SK-N-SH (cell line): ENCODE results near the gene SCAPER. TPM values are rescaled to one million over a fixed set of nuclear protein-coding genes. Genes with fewer than 3 reads are reported as not detected.

Experiments
- CTCF ChIA-PET: fragments of 300-600, 350-600 bp; formaldehyde crosslinking; extraction: SDS; loops from one replicate; lab custom pipeline; 2021; lab: Yijun Ruan, JAX
- POLR2A ChIA-PET: fragments of 350-600 bp; sonication (Branson Sonifier 250); formaldehyde crosslinking; extraction: SDS; loops from one replicate; lab custom pipeline; 2020; ENCODE audit warnings: antibody characterized with exemption, inconsistent platforms; lab: Yijun Ruan, JAX
- DNase-seq: peaks from one replicate; pipeline ENCODE4 v3.0.0; 2012
- H2AFZ ChIP-seq: fragments of 200-600 bp; sonication (generic); 2 replicates; pipeline ENCODE4 v1.8.1; 2016; ENCODE audit warnings: antibody characterized with exemption, mild to moderate bottlenecking, low read depth
- H3F3A ChIP-seq: fragments of 200-600 bp; sonication (generic); replicated peaks from 2 replicates; pipeline ENCODE3; 2016; ENCODE audit warnings: antibody characterized with exemption, mild to moderate bottlenecking; ENCODE audit not compliant: insufficient read depth
- H3K27ac ChIP-seq, 2 experiments: fragments of 200-500 bp in 1 of 2; fragments of 200-600 bp in 1 of 2; sonication (Bioruptor generic) in 1 of 2; sonication (generic), shearing (Covaris generic) in 1 of 2; 2 replicates each; pipeline versions ENCODE4 v1.5.1 to v1.6.1; 2014 to 2016; ENCODE audit warnings: low read depth in 2 of 2, inconsistent platforms in 1 of 2, low read length in 1 of 2, mild to moderate bottlenecking in 1 of 2, mixed read lengths in 1 of 2
- H3K27me3 ChIP-seq: fragments of 200-600 bp; sonication (generic), shearing (Covaris generic); 2 replicates; pipeline ENCODE4 v1.6.1; 2016; ENCODE audit warnings: mixed run types; ENCODE audit not compliant: insufficient read depth
- H3K36me3 ChIP-seq, 2 experiments: fragments of 200-500 bp in 1 of 2; fragments of 200-600 bp in 1 of 2; sonication (Bioruptor generic) in 1 of 2; sonication (generic) in 1 of 2; replicated peaks in 1 of 2; 2 replicates each; pipeline versions ENCODE3 to v1.5.1; 2014 to 2016; ENCODE audit warnings: low read length in 1 of 2, mild to moderate bottlenecking in 1 of 2; ENCODE audit not compliant: insufficient read depth in 2 of 2, control insufficient read depth in 1 of 2
- H3K4me1 ChIP-seq, 2 experiments: fragments of 200-500 bp in 1 of 2; fragments of 200-600 bp in 1 of 2; sonication (Bioruptor generic) in 1 of 2; sonication (generic), shearing (Covaris generic) in 1 of 2; 2 replicates each; pipeline versions ENCODE4 v1.5.1 to v1.6.1; 2014 to 2016; ENCODE audit warnings: low read depth in 1 of 2, low read length in 1 of 2, mixed run types in 1 of 2; ENCODE audit not compliant: insufficient read depth in 2 of 2, control insufficient read depth in 1 of 2
- H3K4me2 ChIP-seq: fragments of 200-600 bp; sonication (generic), shearing (Covaris generic); 2 replicates; pipeline ENCODE4 v1.6.1; 2017; ENCODE audit warnings: mixed run types
- H3K4me3 ChIP-seq, 2 experiments: fragments of 200-500 bp in 1 of 2; fragments of 200-600 bp in 1 of 2; sonication (Bioruptor generic) in 1 of 2; sonication (generic), shearing (Covaris generic) in 1 of 2; 2 replicates each; pipeline versions ENCODE4 v1.5.1 to v1.8.1; 2014 to 2016; ENCODE audit warnings: low read depth in 2 of 2, inconsistent platforms in 1 of 2, low read length in 1 of 2, mild to moderate bottlenecking in 1 of 2, mixed read lengths in 1 of 2, moderate library complexity in 1 of 2
- H3K79me2 ChIP-seq: fragments of 200-600 bp; sonication (generic); 2 replicates; pipeline ENCODE4 v1.8.1; 2017; ENCODE audit warnings: mild to moderate bottlenecking; ENCODE audit not compliant: insufficient read depth
- H3K9ac ChIP-seq: fragments of 200-600 bp; sonication (generic); 2 replicates; pipeline ENCODE4 v1.6.1; 2017; ENCODE audit warnings: mixed run types
- H3K9me2 ChIP-seq: fragments of 200-600 bp; sonication (generic); 2 replicates; pipeline ENCODE4 v1.6.1; 2017; ENCODE audit warnings: mixed run types
- H3K9me3 ChIP-seq: fragments of 200-600 bp; sonication (generic); 2 replicates; pipeline ENCODE4 v1.6.1; 2017; ENCODE audit warnings: mixed run types, mild to moderate bottlenecking, moderate library complexity
- H4K20me1 ChIP-seq: fragments of 200-600 bp; sonication (generic); 2 replicates; pipeline ENCODE4 v1.6.1; 2017; ENCODE audit warnings: mild to moderate bottlenecking, mixed run types; ENCODE audit not compliant: insufficient read depth
- CHD2 ChIP-seq: fragments of 150-350 bp; IDR thresholded peaks from 2 replicates; pipeline ENCODE4 v1.6.1; 2018; ENCODE audit warnings: low read length; ENCODE audit not compliant: partially characterized antibody
- EP300 ChIP-seq, 2 experiments: IDR thresholded peaks; 2 replicates each; pipeline versions ENCODE4 v1.4.0 to v1.6.1; 2012; ENCODE audit warnings: borderline replicate concordance in 1 of 2, low read depth in 1 of 2, low read length in 1 of 2
- GABPA ChIP-seq: IDR thresholded peaks from 2 replicates; pipeline ENCODE4 v1.4.0; 2012; ENCODE audit warnings: low read depth, mild to moderate bottlenecking
- MEF2A ChIP-seq: IDR thresholded peaks from 2 replicates; pipeline ENCODE4 v1.4.0; 2012; ENCODE audit warnings: low read depth, borderline replicate concordance
- MXI1 ChIP-seq: IDR thresholded peaks from 2 replicates; pipeline ENCODE4 v1.6.1; 2012; ENCODE audit warnings: mild to moderate bottlenecking, low read depth, low read length, improper control_type of control experiment
- NFIC ChIP-seq: IDR thresholded peaks from 2 replicates; pipeline ENCODE4 v1.4.0; 2012; ENCODE audit warnings: borderline replicate concordance
- NRF1 ChIP-seq: IDR thresholded peaks from 2 replicates; pipeline ENCODE4 v1.6.1; 2012; ENCODE audit warnings: low read depth, mild to moderate bottlenecking, low read length
- PBX3 ChIP-seq: IDR thresholded peaks from 2 replicates; pipeline ENCODE4; 2012
- POLR2AphosphoS5 ChIP-seq: IDR thresholded peaks from 2 replicates; pipeline ENCODE4 v1.6.1; 2012; ENCODE audit warnings: low read depth, low read length
- RAD21 ChIP-seq: IDR thresholded peaks from 2 replicates; pipeline ENCODE4 v1.6.1; 2012; ENCODE audit warnings: mild to moderate bottlenecking, low read length
- RCOR1 ChIP-seq: fragments of 150-350 bp; IDR thresholded peaks from 2 replicates; pipeline ENCODE4 v1.6.1; 2017; ENCODE audit warnings: antibody characterized with exemption, low read length
- REST ChIP-seq: IDR thresholded peaks from 2 replicates; pipeline ENCODE4 v1.6.1; 2012; ENCODE audit warnings: mild to moderate bottlenecking, low read depth, low read length, moderate library complexity
- RFX5 ChIP-seq: IDR thresholded peaks from 2 replicates; pipeline ENCODE4 v1.6.1; 2012; ENCODE audit warnings: mild to moderate bottlenecking, improper control_type of control experiment, low read length
- RXRA ChIP-seq: IDR thresholded peaks from 2 replicates; pipeline ENCODE4 v1.4.0; 2012; ENCODE audit warnings: low read depth, mild to moderate bottlenecking, borderline replicate concordance
- SIN3A ChIP-seq: IDR thresholded peaks from 2 replicates; pipeline ENCODE4 v1.6.1; 2012; ENCODE audit warnings: low read depth, mild to moderate bottlenecking, low read length, moderate library complexity, borderline replicate concordance
- SMC3 ChIP-seq: IDR thresholded peaks from 2 replicates; pipeline ENCODE4 v1.6.1; 2012; ENCODE audit warnings: low read depth, low read length, improper control_type of control experiment
- TEAD4 ChIP-seq: IDR thresholded peaks from 2 replicates; pipeline ENCODE4 v1.4.0; 2012; ENCODE audit warnings: mild to moderate bottlenecking, borderline replicate concordance; ENCODE audit not compliant: insufficient read depth
- USF2 ChIP-seq: fragments of 150-350 bp; IDR thresholded peaks from 2 replicates; pipeline ENCODE4 v1.6.1; 2017; ENCODE audit warnings: antibody characterized with exemption, low read length, low read depth, borderline replicate concordance
- WGBS: methylation state at CpG from one replicate; pipeline ENCODE4 v1.1.6; 2017; ENCODE audit warnings: low lambda C conversion rate; 5-methylcytosine and 5-hydroxymethylcytosine counted together
- polyA plus RNA-seq, 3 experiments: library from polyadenylated mRNA; depleted of rRNA; stranded (reverse); fragments of >200 nt; gene quantifications; 2 replicates each; pipeline ENCODE4 v1.2.3, GENCODE V29; 2012
- TF ChIP-seq, protein P1 (sequence below): IDR thresholded peaks from 2 replicates; pipeline ENCODE4 v1.4.0; 2012; ENCODE audit warnings: low read depth, borderline replicate concordance

The SCAPER gene
- polyA plus RNA-seq, 1 of the 3 experiments (the other 2 are of a cell fraction): 1.8 TPM

DNA sequence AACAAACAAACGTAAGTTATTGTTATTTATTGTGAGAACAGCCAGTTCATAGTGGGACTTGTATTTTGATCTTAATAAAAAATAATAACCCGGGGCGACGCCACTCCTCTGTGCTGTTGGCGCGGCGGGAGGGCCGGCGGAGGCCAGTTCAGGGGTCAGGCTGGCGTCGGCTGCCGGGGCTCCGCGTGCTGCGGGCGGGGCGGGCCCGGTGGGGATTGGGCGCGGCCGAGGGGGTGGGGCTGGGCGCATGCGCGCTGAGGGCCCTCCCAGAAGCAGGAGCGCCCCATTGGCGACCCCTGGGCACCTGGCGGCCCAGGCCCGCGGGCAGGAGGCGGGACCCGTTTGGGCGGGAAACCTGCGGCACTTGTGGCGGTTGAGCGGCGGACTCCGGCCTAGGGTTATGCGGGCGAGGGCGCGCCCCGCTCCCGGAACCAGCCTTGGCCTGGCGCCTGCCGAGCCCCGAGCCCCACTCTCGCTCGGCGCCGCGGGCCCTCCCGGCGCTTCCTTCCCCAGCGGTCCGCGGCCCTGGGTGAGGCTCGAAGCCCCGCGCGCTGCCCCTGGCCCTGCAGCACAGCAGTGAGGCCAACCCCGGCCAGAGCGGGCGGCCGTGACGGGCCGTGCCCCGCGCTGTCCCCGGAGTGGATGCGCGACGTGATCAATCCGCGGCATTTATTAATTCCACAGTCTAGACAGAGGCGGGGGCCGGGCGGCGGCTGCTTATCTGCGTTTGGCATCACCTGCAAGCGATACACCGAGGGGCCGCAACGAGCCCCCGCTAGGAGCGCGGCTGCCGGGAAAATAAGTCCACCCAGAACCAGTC lies 562.5 kb downstream of the SCAPER start:
- peaks cover under 1% of the 10 kb centered on the region for H3F3A ChIP-seq
- ChIA-PET POLR2A (no interaction called here), CTCF (interaction anchor here (1.4 to 2.4 kb wide), 2 partner anchors 12 to 26 kb away, joined by 3 to 7 read pairs; no protein-coding TSS in a partner anchor)
- peaks cover under 1 to 30% of the 10 kb centered on the region in 2 experiments for H3K36me3 ChIP-seq
- no peak overlapping the region for H2AFZ ChIP-seq
- H3K79me2 ChIP-seq: peaks cover 18% of the 10 kb centered on the region
- H4K20me1 ChIP-seq: 0 out of 2 replicates have a peak, but pooled peaks cover 4% of the 10 kb centered on the region
- peaks cover 0 to 18% of the 10 kb centered on the region in 2 experiments; a peak in 2 of 4 replicates for H3K4me1 ChIP-seq
- no peak overlapping the region for H3K4me3 ChIP-seq
- TF ChIP-seq CHD2 (no peak), RFX5 (no peak), TEAD4 (no peak), GABPA (no peak), MEF2A (no peak), SMC3 (no peak), RAD21 (no peak), RXRA (no peak), MXI1 (no peak), NFIC (no peak), REST (no peak)
- 98% methylated on average over 46 of the region's 87 CpGs for WGBS
- H3K4me2 ChIP-seq: no peak overlapping the region
- H3K9me2 ChIP-seq: no peaks in the 10 kb centered on the region
- DNase-seq: peak; percentile 23
- no peaks in the 10 kb centered on the region for H3K27me3 ChIP-seq
- no peaks in the 10 kb centered on the region for H3K9me3 ChIP-seq
- no peak overlapping the region for H3K27ac ChIP-seq
- no peak overlapping the region for H3K9ac ChIP-seq

DNA sequence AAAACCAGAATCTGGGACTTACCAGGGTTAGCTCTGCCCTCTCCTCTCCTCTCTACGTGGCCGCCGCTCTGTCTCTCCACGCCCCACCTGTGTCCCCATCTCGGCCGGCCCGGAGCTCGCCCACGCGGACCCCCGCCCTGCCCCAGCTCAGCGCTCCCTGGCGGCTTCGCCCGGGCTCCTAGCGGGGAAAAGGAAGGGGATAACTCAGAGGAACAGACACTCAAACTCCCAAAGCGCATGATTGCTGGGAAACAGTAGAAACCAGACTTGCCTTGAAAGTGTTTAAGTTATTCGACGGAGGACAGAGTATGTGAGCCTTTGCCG lies 563.1 kb downstream of the SCAPER start:
- H3K27ac ChIP-seq: no peak overlapping the region
- ChIA-PET POLR2A (no interaction called here), CTCF (no interaction called here)
- H3K79me2 ChIP-seq: peaks cover 22% of the 10 kb centered on the region
- H3F3A ChIP-seq: peaks cover 4% of the 10 kb centered on the region
- H3K9me2 ChIP-seq: no peaks in the 10 kb centered on the region
- no peak overlapping the region for H3K4me3 ChIP-seq
- 0 out of 2 replicates have a peak, but pooled peaks cover 4% of the 10 kb centered on the region for H4K20me1 ChIP-seq
- H3K9ac ChIP-seq: no peak overlapping the region
- peaks cover 0 to 19% of the 10 kb centered on the region in 2 experiments; a peak in 2 of 4 replicates for H3K4me1 ChIP-seq
- TF ChIP-seq NFIC (no peak), POLR2AphosphoS5 (no peak), RCOR1 (no peak), RXRA (no peak), GABPA (no peak), MEF2A (no peak), MXI1 (no peak), SMC3 (no peak), PBX3 (no peak), EP300 (IDR thresholded peaks at IDR 0.05; ENCODE audit: borderline replicate concordance in 1 of 2, low read depth in 1 of 2, low read length in 1 of 2) (no peak), USF2 (no peak), NRF1 (no peak), SIN3A (no peak)
- TF ChIP-seq, protein P1, sequence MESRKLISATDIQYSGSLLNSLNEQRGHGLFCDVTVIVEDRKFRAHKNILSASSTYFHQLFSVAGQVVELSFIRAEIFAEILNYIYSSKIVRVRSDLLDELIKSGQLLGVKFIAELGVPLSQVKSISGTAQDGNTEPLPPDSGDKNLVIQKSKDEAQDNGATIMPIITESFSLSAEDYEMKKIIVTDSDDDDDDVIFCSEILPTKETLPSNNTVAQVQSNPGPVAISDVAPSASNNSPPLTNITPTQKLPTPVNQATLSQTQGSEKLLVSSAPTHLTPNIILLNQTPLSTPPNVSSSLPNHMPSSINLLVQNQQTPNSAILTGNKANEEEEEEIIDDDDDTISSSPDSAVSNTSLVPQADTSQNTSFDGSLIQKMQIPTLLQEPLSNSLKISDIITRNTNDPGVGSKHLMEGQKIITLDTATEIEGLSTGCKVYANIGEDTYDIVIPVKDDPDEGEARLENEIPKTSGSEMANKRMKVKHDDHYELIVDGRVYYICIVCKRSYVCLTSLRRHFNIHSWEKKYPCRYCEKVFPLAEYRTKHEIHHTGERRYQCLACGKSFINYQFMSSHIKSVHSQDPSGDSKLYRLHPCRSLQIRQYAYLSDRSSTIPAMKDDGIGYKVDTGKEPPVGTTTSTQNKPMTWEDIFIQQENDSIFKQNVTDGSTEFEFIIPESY: no peak
- H2AFZ ChIP-seq: no peak overlapping the region
- H3K9me3 ChIP-seq: no peaks in the 10 kb centered on the region
- WGBS: 97% methylated on average over 20 of the region's 20 CpGs
- H3K4me2 ChIP-seq: no peak overlapping the region
- H3K36me3 ChIP-seq: peaks cover 0 to 28% of the 10 kb centered on the region in 2 experiments
- DNase-seq: no peak
- H3K27me3 ChIP-seq: no peaks in the 10 kb centered on the region
